HEK293 (cell line): ENCODE data around the gene KCNC4.
A peak's percentile ranks its signal among the peaks of the same experiment; 100 is the strongest.

Source experiments
- BCL11A ChIP-seq: fragments of 450-650 bp; formaldehyde crosslinking; IDR thresholded peaks from 2 replicates; pipeline ENCODE4 v1.5.1; 2016; ENCODE audit warnings: low read depth, missing biosample characterization, missing genetic modification characterization
- BCL11B ChIP-seq: fragments of 450-650 bp; formaldehyde crosslinking; IDR thresholded peaks from 2 replicates; pipeline ENCODE4 v1.5.1; 2016; ENCODE audit warnings: low read depth, missing biosample characterization, missing genetic modification characterization
- BCL6B ChIP-seq: fragments of 450-650 bp; formaldehyde crosslinking; IDR thresholded peaks from 2 replicates; pipeline ENCODE4 v1.5.1; 2017; ENCODE audit warnings: missing biosample characterization, missing genetic modification characterization
- GLI4 ChIP-seq: fragments of 450-650 bp; formaldehyde crosslinking; IDR thresholded peaks from 2 replicates; pipeline ENCODE4 v1.5.1; 2016; ENCODE audit warnings: missing biosample characterization, missing genetic modification characterization
- GLIS1 ChIP-seq: fragments of 450-650 bp; formaldehyde crosslinking; IDR thresholded peaks from 2 replicates; pipeline ENCODE4 v1.5.1; 2016; ENCODE audit warnings: missing biosample characterization, missing genetic modification characterization
- SP2 ChIP-seq: fragments of 450-650 bp; formaldehyde crosslinking; IDR thresholded peaks from 2 replicates; pipeline ENCODE4 v1.5.1; 2016; ENCODE audit warnings: missing biosample characterization, missing genetic modification characterization
- ZBTB17 ChIP-seq: fragments of 450-650 bp; formaldehyde crosslinking; IDR thresholded peaks from 2 replicates; pipeline ENCODE4 v1.5.1; 2016; ENCODE audit warnings: missing biosample characterization, missing genetic modification characterization
- ZBTB21 ChIP-seq: fragments of 450-650 bp; formaldehyde crosslinking; IDR thresholded peaks from 2 replicates; pipeline ENCODE4 v1.5.1; 2017; ENCODE audit warnings: missing biosample characterization, missing genetic modification characterization
- ZBTB7A ChIP-seq: fragments of 450-650 bp; formaldehyde crosslinking; IDR thresholded peaks from 2 replicates; pipeline ENCODE4 v1.5.1; 2016; ENCODE audit warnings: low read depth, missing biosample characterization, missing genetic modification characterization
- ZEB2 ChIP-seq: fragments of 450-650 bp; formaldehyde crosslinking; IDR thresholded peaks from 2 replicates; pipeline ENCODE4 v1.5.1; 2016; ENCODE audit warnings: missing biosample characterization, missing genetic modification characterization
- ZFP37 ChIP-seq: fragments of 450-650 bp; formaldehyde crosslinking; IDR thresholded peaks from 2 replicates; pipeline ENCODE4 v1.5.1; 2016; ENCODE audit warnings: missing biosample characterization, missing genetic modification characterization
- ZNF121 ChIP-seq: fragments of 450-650 bp; formaldehyde crosslinking; IDR thresholded peaks from 2 replicates; pipeline ENCODE4 v1.5.1; 2016; ENCODE audit warnings: missing biosample characterization, missing genetic modification characterization
- ZNF133 ChIP-seq: fragments of 450-650 bp; formaldehyde crosslinking; IDR thresholded peaks from 2 replicates; pipeline ENCODE4 v1.5.1; 2016; ENCODE audit warnings: missing biosample characterization, missing genetic modification characterization
- ZNF184 ChIP-seq: fragments of 450-650 bp; IDR thresholded peaks from 2 replicates; pipeline ENCODE4 v1.5.1; 2018; ENCODE audit warnings: missing biosample characterization, mild to moderate bottlenecking, missing genetic modification characterization
- ZNF248 ChIP-seq: fragments of 450-650 bp; formaldehyde crosslinking; IDR thresholded peaks from 2 replicates; pipeline ENCODE4 v1.5.1; 2017; ENCODE audit warnings: missing biosample characterization, missing genetic modification characterization
- ZNF341 ChIP-seq: fragments of 450-650 bp; formaldehyde crosslinking; IDR thresholded peaks from 2 replicates; pipeline ENCODE4; 2016; ENCODE audit warnings: low read depth, missing biosample characterization, missing genetic modification characterization
- ZNF426 ChIP-seq: fragments of 450-650 bp; formaldehyde crosslinking; IDR thresholded peaks from 2 replicates; pipeline ENCODE4 v1.5.1; 2017; ENCODE audit warnings: missing biosample characterization, missing genetic modification characterization, mild to moderate bottlenecking, inconsistent platforms, moderate library complexity
- ZNF518A ChIP-seq: fragments of 450-650 bp; formaldehyde crosslinking; conservative IDR thresholded peaks from 2 replicates; pipeline ENCODE4 v1.5.1; 2016; ENCODE audit warnings: low read depth, missing biosample characterization, missing genetic modification characterization
- ZNF521 ChIP-seq: fragments of 450-650 bp; formaldehyde crosslinking; IDR thresholded peaks from 2 replicates; pipeline ENCODE4 v1.5.1; 2017; ENCODE audit warnings: missing biosample characterization, mild to moderate bottlenecking, missing genetic modification characterization
- ZNF530 ChIP-seq: fragments of 450-650 bp; formaldehyde crosslinking; IDR thresholded peaks from 2 replicates; pipeline ENCODE4 v1.5.1; 2016; ENCODE audit warnings: low read depth, missing biosample characterization, missing genetic modification characterization
- ZNF544 ChIP-seq: fragments of 450-650 bp; formaldehyde crosslinking; IDR thresholded peaks from 2 replicates; pipeline ENCODE4 v1.5.0; 2017; ENCODE audit warnings: missing biosample characterization, missing genetic modification characterization
- ZNF580 ChIP-seq: fragments of 450-650 bp; formaldehyde crosslinking; IDR thresholded peaks from 2 replicates; pipeline ENCODE4 v1.5.1; 2016; ENCODE audit warnings: missing biosample characterization, missing genetic modification characterization
- ZNF639 ChIP-seq: fragments of 450-650 bp; formaldehyde crosslinking; IDR thresholded peaks from 2 replicates; pipeline ENCODE4 v1.5.1; 2016; ENCODE audit warnings: missing biosample characterization, missing genetic modification characterization
- ZNF664 ChIP-seq: fragments of 450-650 bp; formaldehyde crosslinking; IDR thresholded peaks from 2 replicates; pipeline ENCODE4 v1.5.1; 2016; ENCODE audit warnings: missing biosample characterization, missing genetic modification characterization
- ZNF785 ChIP-seq: fragments of 450-650 bp; formaldehyde crosslinking; IDR thresholded peaks from 2 replicates; pipeline ENCODE4 v1.5.1; 2016; ENCODE audit warnings: missing biosample characterization, missing genetic modification characterization
- ZSCAN16 ChIP-seq: fragments of 450-650 bp; formaldehyde crosslinking; IDR thresholded peaks from 2 replicates; pipeline ENCODE4 v1.5.1; 2016; ENCODE audit warnings: missing biosample characterization, missing genetic modification characterization
- TF ChIP-seq, protein P1 (sequence below): fragments of 450-650 bp; formaldehyde crosslinking; IDR thresholded peaks from 2 replicates; pipeline ENCODE4 v1.5.1; 2016; ENCODE audit warnings: missing biosample characterization, missing genetic modification characterization
- TF ChIP-seq, protein P2 (sequence below): fragments of 450-650 bp; formaldehyde crosslinking; optimal IDR thresholded peaks from 2 replicates; pipeline ENCODE3; 2016; ENCODE audit warnings: missing biosample characterization, mild to moderate bottlenecking, missing genetic modification characterization

KCNC4 gene

GRCh38 chr1:110209715-110210603 lies at the start of gene KCNC4 (continued):
- TF ChIP-seq GLI4 (tag by site-specific recombination) (no peak), ZBTB17 (tag by site-specific recombination) (peak; percentile 72; the same call in 1 of the 2 replicates), ZBTB21 (tag by site-specific recombination) (no peak), ZNF521 (no peak), ZSCAN16 (tag by site-specific recombination) (no peak), ZNF530 (peak; percentile 37; the same call in 1 of the 2 replicates), ZNF426 (tag by site-specific recombination) (no peak), ZNF639 (tag by site-specific recombination) (no peak), ZNF184 (tag by site-specific recombination) (no peak), BCL6B (tag by site-specific recombination) (no peak), ZNF121 (tag by site-specific recombination) (no peak), ZNF341 (tag by site-specific recombination) (peak; percentile 99), BCL11B (tag by site-specific recombination) (peak; percentile 91), ZEB2 (peak; percentile 69; the same call in 1 of the 2 replicates), ZFP37 (tag by site-specific recombination) (no peak), ZNF248 (no peak), ZBTB7A (tag by site-specific recombination) (no peak), ZNF544 (tag by site-specific recombination) (no peak), ZNF580 (tag by site-specific recombination) (no peak), ZNF518A (tag by site-specific recombination) (no peak), GLIS1 (tag by site-specific recombination) (peak; percentile 44; the same call in 1 of the 2 replicates), ZNF133 (no peak), ZNF664 (tag by site-specific recombination) (no peak), BCL11A (peak; percentile 72; the same call in 1 of the 2 replicates), ZNF785 (tag by site-specific recombination) (no peak), SP2 (tag by site-specific recombination) (peak; percentile 52; the same call in 1 of the 2 replicates)
- TF ChIP-seq, protein P1, sequence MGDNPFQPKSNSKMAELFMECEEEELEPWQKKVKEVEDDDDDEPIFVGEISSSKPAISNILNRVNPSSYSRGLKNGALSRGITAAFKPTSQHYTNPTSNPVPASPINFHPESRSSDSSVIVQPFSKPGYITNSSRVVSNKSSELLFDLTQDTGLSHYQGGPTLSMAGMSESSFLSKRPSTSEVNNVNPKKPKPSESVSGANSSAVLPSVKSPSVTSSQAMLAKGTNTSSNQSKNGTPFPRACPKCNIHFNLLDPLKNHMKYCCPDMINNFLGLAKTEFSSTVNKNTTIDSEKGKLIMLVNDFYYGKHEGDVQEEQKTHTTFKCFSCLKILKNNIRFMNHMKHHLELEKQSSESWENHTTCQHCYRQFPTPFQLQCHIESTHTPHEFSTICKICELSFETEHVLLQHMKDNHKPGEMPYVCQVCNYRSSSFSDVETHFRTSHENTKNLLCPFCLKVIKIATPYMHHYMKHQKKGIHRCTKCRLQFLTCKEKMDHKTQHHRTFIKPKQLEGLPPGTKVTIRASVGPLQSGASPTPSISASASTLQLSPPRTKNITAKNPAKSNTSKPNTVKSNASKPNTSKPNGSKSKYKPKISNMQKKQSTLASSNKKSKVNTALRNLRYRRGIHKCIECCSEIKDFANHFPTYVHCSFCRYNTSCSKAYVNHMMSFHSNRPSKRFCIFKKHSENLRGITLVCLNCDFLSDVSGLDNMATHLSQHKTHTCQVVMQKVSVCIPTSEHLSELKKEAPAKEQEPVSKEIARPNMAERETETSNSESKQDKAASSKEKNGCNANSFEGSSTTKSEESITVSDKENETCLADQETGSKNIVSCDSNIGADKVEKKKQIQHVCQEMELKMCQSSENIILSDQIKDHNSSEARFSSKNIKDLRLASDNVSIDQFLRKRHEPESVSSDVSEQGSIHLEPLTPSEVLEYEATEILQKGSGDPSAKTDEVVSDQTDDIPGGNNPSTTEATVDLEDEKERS = no peak
- TF ChIP-seq, protein P2, sequence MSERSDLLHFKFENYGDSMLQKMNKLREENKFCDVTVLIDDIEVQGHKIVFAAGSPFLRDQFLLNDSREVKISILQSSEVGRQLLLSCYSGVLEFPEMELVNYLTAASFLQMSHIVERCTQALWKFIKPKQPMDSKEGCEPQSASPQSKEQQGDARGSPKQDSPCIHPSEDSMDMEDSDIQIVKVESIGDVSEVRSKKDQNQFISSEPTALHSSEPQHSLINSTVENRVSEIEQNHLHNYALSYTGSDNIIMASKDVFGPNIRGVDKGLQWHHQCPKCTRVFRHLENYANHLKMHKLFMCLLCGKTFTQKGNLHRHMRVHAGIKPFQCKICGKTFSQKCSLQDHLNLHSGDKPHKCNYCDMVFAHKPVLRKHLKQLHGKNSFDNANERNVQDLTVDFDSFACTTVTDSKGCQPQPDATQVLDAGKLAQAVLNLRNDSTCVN (tag by site-specific recombination) = peak; percentile 63
